Sigmoid colon (tissue), 4 donors: ENCODE results near the gene RNF128.

ENCODE experiments used
- EP300 ChIP-seq, 4 donors: sonication (generic); formaldehyde crosslinking; IDR thresholded peaks; one replicate each; pipeline ENCODE4 v1.6.1; 2017; ENCODE audit warnings: antibody characterized with exemption in 4 of 4
- POLR2A ChIP-seq, 2 donors: fragments of 450-650 bp; IDR thresholded peaks; one replicate each; pipeline ENCODE4 v1.6.1; 2016; ENCODE audit warnings: antibody characterized with exemption in 2 of 2, mild to moderate bottlenecking in 2 of 2, moderate library complexity in 2 of 2
- TF ChIP-seq, protein P1 (sequence below), 4 experiments: fragments of 450-650 bp in 3 of 4; fragments of 200-600 bp in 1 of 4; IDR thresholded peaks; one replicate each; pipeline ENCODE4 v1.5.1; 2016 to 2019; ENCODE audit warnings: antibody characterized with exemption in 4 of 4, mild to moderate bottlenecking in 3 of 4, moderate library complexity in 2 of 4

DNA sequence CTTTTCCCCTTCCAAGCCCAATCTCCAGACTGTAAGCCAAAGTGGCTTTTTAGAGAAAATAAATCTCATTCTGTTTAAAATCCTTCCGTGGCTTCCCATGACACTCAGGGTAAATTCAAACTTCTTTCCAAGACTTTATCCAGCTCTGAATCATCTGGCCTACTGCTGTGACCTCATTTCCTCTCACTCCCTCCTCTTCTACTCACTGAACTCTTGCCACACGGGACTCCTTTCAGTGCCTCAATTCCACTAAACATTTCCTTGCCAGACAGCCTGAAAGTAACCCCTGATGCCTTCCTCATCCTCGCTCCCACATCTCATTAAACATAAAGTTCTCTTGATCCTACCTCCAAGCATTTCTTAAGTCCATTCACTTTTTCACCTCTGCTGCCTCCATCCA is 27.8 kb upstream of the RNF128 start:
- TF ChIP-seq, protein P1, sequence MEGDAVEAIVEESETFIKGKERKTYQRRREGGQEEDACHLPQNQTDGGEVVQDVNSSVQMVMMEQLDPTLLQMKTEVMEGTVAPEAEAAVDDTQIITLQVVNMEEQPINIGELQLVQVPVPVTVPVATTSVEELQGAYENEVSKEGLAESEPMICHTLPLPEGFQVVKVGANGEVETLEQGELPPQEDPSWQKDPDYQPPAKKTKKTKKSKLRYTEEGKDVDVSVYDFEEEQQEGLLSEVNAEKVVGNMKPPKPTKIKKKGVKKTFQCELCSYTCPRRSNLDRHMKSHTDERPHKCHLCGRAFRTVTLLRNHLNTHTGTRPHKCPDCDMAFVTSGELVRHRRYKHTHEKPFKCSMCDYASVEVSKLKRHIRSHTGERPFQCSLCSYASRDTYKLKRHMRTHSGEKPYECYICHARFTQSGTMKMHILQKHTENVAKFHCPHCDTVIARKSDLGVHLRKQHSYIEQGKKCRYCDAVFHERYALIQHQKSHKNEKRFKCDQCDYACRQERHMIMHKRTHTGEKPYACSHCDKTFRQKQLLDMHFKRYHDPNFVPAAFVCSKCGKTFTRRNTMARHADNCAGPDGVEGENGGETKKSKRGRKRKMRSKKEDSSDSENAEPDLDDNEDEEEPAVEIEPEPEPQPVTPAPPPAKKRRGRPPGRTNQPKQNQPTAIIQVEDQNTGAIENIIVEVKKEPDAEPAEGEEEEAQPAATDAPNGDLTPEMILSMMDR (IDR thresholded peaks at IDR 0.05): no peak
- no peak for TF ChIP-seq POLR2A (IDR thresholded peaks at IDR 0.05)
- TF ChIP-seq EP300 (IDR thresholded peaks at IDR 0.05): no peak
